SH-SY5Y (cell line): ENCODE measurements around the gene WDR48.

Experiments used
- GATA2 ChIP-seq: IDR thresholded peaks from 2 replicates; pipeline ENCODE4 v1.6.1; 2011; ENCODE audit warnings: mild to moderate bottlenecking, low read depth, low read length
- GATA3 ChIP-seq: IDR thresholded peaks from 2 replicates; pipeline ENCODE4 v1.6.1; 2011; ENCODE audit warnings: low read depth, mild to moderate bottlenecking, low read length, moderate library complexity

DNA sequence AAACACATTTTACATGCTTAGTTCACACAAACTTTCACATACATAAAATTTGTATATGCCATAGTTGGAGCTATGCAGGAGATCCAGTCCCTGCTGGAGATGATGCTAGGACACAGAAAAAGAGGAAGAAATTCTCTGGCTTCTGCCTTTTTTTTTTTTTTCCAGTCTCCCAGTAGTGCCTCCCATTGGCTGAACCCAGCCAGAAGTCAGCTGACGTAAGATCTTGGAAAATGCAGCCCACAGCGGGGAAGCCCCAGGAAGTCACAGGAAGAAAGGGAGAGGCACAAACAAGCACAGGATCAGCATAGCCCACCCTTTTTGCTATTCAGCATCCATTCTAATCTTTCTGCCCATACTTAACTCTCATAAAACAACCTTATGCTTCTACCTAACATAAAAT is 38.5 kb upstream of the WDR48 start:
- no peak for TF ChIP-seq GATA2
- TF ChIP-seq GATA3: no peak
